Glutamatergic neuron (in vitro differentiated cells): ENCODE results near the gene MED12L. TPM values are rescaled to one million over a fixed set of nuclear protein-coding genes. Genes with fewer than 3 reads are reported as not detected.

Experiments used
- DNase-seq: peaks from one replicate; pipeline ENCODE4 v3.0.0; 2022
- H3K27ac Mint-ChIP-seq: one replicate; pipeline ENCODE4 v1.8.0; 2020; ENCODE audit warnings: mild to moderate bottlenecking, mixed read lengths, inconsistent platforms; ENCODE audit not compliant: unreplicated experiment
- H3K27me3 Mint-ChIP-seq: one replicate; pipeline ENCODE4 v1.8.0; 2020; ENCODE audit warnings: mild to moderate bottlenecking, moderate library complexity, mixed read lengths, inconsistent platforms; ENCODE audit not compliant: unreplicated experiment
- H3K36me3 Mint-ChIP-seq: one replicate; pipeline ENCODE4 v1.8.0; 2020; ENCODE audit warnings: mild to moderate bottlenecking, mixed read lengths, inconsistent platforms; ENCODE audit not compliant: unreplicated experiment
- H3K4me1 Mint-ChIP-seq: one replicate; pipeline ENCODE4 v1.8.0; 2020; ENCODE audit warnings: mild to moderate bottlenecking, low read depth, mixed read lengths, inconsistent platforms; ENCODE audit not compliant: unreplicated experiment
- H3K4me3 Mint-ChIP-seq: one replicate; pipeline ENCODE4 v1.8.0; 2020; ENCODE audit warnings: mild to moderate bottlenecking, mixed read lengths, inconsistent platforms; ENCODE audit not compliant: unreplicated experiment
- H3K9me3 Mint-ChIP-seq: one replicate; pipeline ENCODE4 v1.8.0; 2020; ENCODE audit warnings: mild to moderate bottlenecking, moderate library complexity, mixed read lengths, inconsistent platforms; ENCODE audit not compliant: unreplicated experiment
- CTCF ChIP-seq: fragments of 200-600 bp; sonication (generic); IDR thresholded peaks from one replicate; pipeline ENCODE4 v1.5.0; 2021; ENCODE audit not compliant: partially characterized antibody, unreplicated experiment
- total RNA-seq: library from RNA; stranded (reverse); fragmentation: NEBNext Ultra II Directional; extraction: Animal tissue kit (Norgen Biotek cat#: 25700); gene quantifications from one replicate; pipeline ENCODE4 v1.2.1, GENCODE V29; 2021; ENCODE audit not compliant: unreplicated experiment

MED12L gene
- total RNA-seq, 1 donor from 2014 or later: 7.8 TPM

GRCh38 chr3:151393146-151393830 lies 307.8 kb downstream of the MED12L start:
- no peak for TF ChIP-seq CTCF
- Mint-ChIP-seq H3K4me1 (no peaks in the 10 kb centered on the region), H3K27me3 (no peaks in the 10 kb centered on the region), H3K4me3 (no peak overlapping the region), H3K9me3 (peaks cover 2% of the 10 kb centered on the region), H3K27ac (no peak overlapping the region), H3K36me3 (no peaks in the 10 kb centered on the region)
- DNase-seq: no peak

- Mint-ChIP-seq H3K27me3 (no peaks in the 10 kb centered on the region), H3K27ac (no peak overlapping the region), H3K4me3 (no peak overlapping the region), H3K36me3 (no peaks in the 10 kb centered on the region), H3K9me3 (peaks cover 2% of the 10 kb centered on the region), H3K4me1 (no peaks in the 10 kb centered on the region)
- TF ChIP-seq CTCF: no peak
- DNase-seq: no peak
Measured at GRCh38 chr3:151393941-151394340, 308.5 kb downstream of the MED12L start.

- Mint-ChIP-seq H3K4me1 (no peaks in the 10 kb centered on the region), H3K9me3 (peaks cover 2% of the 10 kb centered on the region), H3K27ac (no peak overlapping the region), H3K4me3 (no peak overlapping the region), H3K36me3 (no peaks in the 10 kb centered on the region), H3K27me3 (no peaks in the 10 kb centered on the region)
- TF ChIP-seq CTCF: no peak
- DNase-seq: no peak
Measured at GRCh38 chr3:151394611-151395010, 309.1 kb downstream of the MED12L start.

DNA sequence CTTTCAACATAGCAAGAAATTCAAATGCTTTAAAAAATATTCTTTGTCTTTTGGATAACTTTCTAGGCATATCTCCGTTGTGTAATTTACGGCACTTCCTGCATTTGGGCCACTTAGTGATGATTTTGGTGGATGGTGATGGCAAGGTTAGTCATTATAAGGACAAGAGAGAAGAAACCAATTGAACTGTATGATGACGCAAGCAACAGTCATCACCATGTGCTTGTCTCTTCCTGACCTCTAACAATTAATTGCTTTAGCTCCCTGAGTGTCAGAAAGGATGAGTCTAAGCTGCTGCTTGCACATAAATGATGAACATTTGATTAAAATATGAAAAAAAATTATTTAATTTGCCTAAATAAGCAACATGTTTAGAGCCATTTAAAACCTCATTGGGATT lies 310.3 kb downstream of the MED12L start:
- Mint-ChIP-seq H3K9me3 (peaks cover 2% of the 10 kb centered on the region), H3K27ac (no peak overlapping the region), H3K27me3 (no peaks in the 10 kb centered on the region), H3K4me3 (no peak overlapping the region), H3K36me3 (no peaks in the 10 kb centered on the region), H3K4me1 (no peaks in the 10 kb centered on the region)
- no peak for DNase-seq
- no peak for TF ChIP-seq CTCF

DNA sequence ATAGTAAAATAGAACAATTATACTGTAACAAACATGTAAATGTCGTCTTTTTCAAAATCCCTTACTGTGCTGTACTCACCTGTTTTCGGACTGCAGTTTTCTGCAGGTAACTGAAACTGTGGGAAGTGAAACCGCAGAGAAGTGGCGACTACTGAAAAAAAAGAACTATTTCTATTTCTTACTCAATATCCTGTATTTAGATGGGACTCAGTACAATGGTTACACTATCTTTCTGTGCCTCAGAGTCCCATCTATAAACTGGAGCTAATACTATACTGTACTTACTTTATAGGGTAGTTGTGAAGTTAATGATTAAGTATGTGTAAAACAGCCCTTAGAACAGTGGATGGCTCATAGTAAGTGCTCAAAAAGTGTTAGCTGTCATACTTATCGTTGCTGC lies 313.4 kb downstream of the MED12L start:
- Mint-ChIP-seq H3K9me3 (no peaks in the 10 kb centered on the region), H3K27me3 (no peaks in the 10 kb centered on the region), H3K4me1 (no peaks in the 10 kb centered on the region), H3K36me3 (no peaks in the 10 kb centered on the region), H3K27ac (no peak overlapping the region), H3K4me3 (no peak overlapping the region)
- no peak for TF ChIP-seq CTCF
- no peak for DNase-seq
